Glutamatergic neuron (in vitro differentiated cells): ENCODE results near the gene SPATA20. TPM values are rescaled to one million over a fixed set of nuclear protein-coding genes. Genes with fewer than 3 reads are reported as not detected.

ENCODE experiments used
- DNase-seq: peaks from one replicate; pipeline ENCODE4 v3.0.0; 2022
- H3K27ac Mint-ChIP-seq: one replicate; pipeline ENCODE4 v1.8.0; 2020; ENCODE audit warnings: mild to moderate bottlenecking, mixed read lengths, inconsistent platforms; ENCODE audit not compliant: unreplicated experiment
- H3K27me3 Mint-ChIP-seq: one replicate; pipeline ENCODE4 v1.8.0; 2020; ENCODE audit warnings: mild to moderate bottlenecking, moderate library complexity, mixed read lengths, inconsistent platforms; ENCODE audit not compliant: unreplicated experiment
- H3K36me3 Mint-ChIP-seq: one replicate; pipeline ENCODE4 v1.8.0; 2020; ENCODE audit warnings: mild to moderate bottlenecking, mixed read lengths, inconsistent platforms; ENCODE audit not compliant: unreplicated experiment
- H3K4me1 Mint-ChIP-seq: one replicate; pipeline ENCODE4 v1.8.0; 2020; ENCODE audit warnings: mild to moderate bottlenecking, low read depth, mixed read lengths, inconsistent platforms; ENCODE audit not compliant: unreplicated experiment
- H3K4me3 Mint-ChIP-seq: one replicate; pipeline ENCODE4 v1.8.0; 2020; ENCODE audit warnings: mild to moderate bottlenecking, mixed read lengths, inconsistent platforms; ENCODE audit not compliant: unreplicated experiment
- H3K9me3 Mint-ChIP-seq: one replicate; pipeline ENCODE4 v1.8.0; 2020; ENCODE audit warnings: mild to moderate bottlenecking, moderate library complexity, mixed read lengths, inconsistent platforms; ENCODE audit not compliant: unreplicated experiment
- CTCF ChIP-seq: fragments of 200-600 bp; sonication (generic); IDR thresholded peaks from one replicate; pipeline ENCODE4 v1.5.0; 2021; ENCODE audit not compliant: partially characterized antibody, unreplicated experiment
- total RNA-seq: library from RNA; stranded (reverse); fragmentation: NEBNext Ultra II Directional; extraction: Animal tissue kit (Norgen Biotek cat#: 25700); gene quantifications from one replicate; pipeline ENCODE4 v1.2.1, GENCODE V29; 2021; ENCODE audit not compliant: unreplicated experiment

SPATA20 gene
- total RNA-seq, 1 donor from 2014 or later: 14.0 TPM

- DNase-seq: no peak
- H3K4me1 Mint-ChIP-seq: peaks cover 15% of the 10 kb centered on the region
- no peak overlapping the region for H3K4me3 Mint-ChIP-seq
- peaks cover 8% of the 10 kb centered on the region for H3K9me3 Mint-ChIP-seq
- H3K27me3 Mint-ChIP-seq: peaks cover 16% of the 10 kb centered on the region
- H3K36me3 Mint-ChIP-seq: no peaks in the 10 kb centered on the region
- no peak overlapping the region for H3K27ac Mint-ChIP-seq
- TF ChIP-seq CTCF: no peak
Measured at GRCh38 chr17:50584749-50585148, 37.8 kb downstream of the SPATA20 start.

GRCh38 chr17:50585346-50585745 is 38.4 kb downstream of the SPATA20 start:
- peaks cover 9% of the 10 kb centered on the region for H3K9me3 Mint-ChIP-seq
- H3K4me3 Mint-ChIP-seq: no peak overlapping the region
- H3K4me1 Mint-ChIP-seq: peaks cover 16% of the 10 kb centered on the region
- no peaks in the 10 kb centered on the region for H3K36me3 Mint-ChIP-seq
- peaks cover 18% of the 10 kb centered on the region for H3K27me3 Mint-ChIP-seq
- no peak for DNase-seq
- TF ChIP-seq CTCF: no peak
- no peak overlapping the region for H3K27ac Mint-ChIP-seq

GRCh38 chr17:50585891-50586290 is 38.9 kb downstream of the SPATA20 start:
- no peak overlapping the region for H3K4me3 Mint-ChIP-seq
- H3K27ac Mint-ChIP-seq: no peak overlapping the region
- H3K36me3 Mint-ChIP-seq: no peaks in the 10 kb centered on the region
- peaks cover 10% of the 10 kb centered on the region for H3K9me3 Mint-ChIP-seq
- peaks cover 19% of the 10 kb centered on the region for H3K27me3 Mint-ChIP-seq
- H3K4me1 Mint-ChIP-seq: peaks cover 14% of the 10 kb centered on the region
- no peak for TF ChIP-seq CTCF
- no peak for DNase-seq

- no peak for DNase-seq
- Mint-ChIP-seq H3K27ac (peak overlapping the region; percentile 30), H3K9me3 (peaks cover 12% of the 10 kb centered on the region), H3K4me3 (no peak overlapping the region), H3K27me3 (peaks cover 18% of the 10 kb centered on the region), H3K36me3 (no peaks in the 10 kb centered on the region), H3K4me1 (peaks cover 13% of the 10 kb centered on the region)
- no peak for TF ChIP-seq CTCF
Measured at GRCh38 chr17:50586421-50587247, 39.7 kb downstream of the SPATA20 start.

GRCh38 chr17:50587571-50587970 is 40.6 kb downstream of the SPATA20 start:
- peaks cover 7% of the 10 kb centered on the region for H3K9me3 Mint-ChIP-seq
- no peak for DNase-seq
- peaks cover 18% of the 10 kb centered on the region for H3K4me1 Mint-ChIP-seq
- peaks cover 18% of the 10 kb centered on the region for H3K27me3 Mint-ChIP-seq
- H3K36me3 Mint-ChIP-seq: no peaks in the 10 kb centered on the region
- no peak for TF ChIP-seq CTCF
- H3K4me3 Mint-ChIP-seq: no peak overlapping the region
- H3K27ac Mint-ChIP-seq: no peak overlapping the region
